ENCODE measurements around the gene BARHL2. TPM values are rescaled to one million over a fixed set of nuclear protein-coding genes. Genes with fewer than 3 reads are reported as not detected.

The BARHL2 gene
- total and polyA plus RNA-seq, 10 of the 15 experiments (the other 5 are each of a cell fraction or from before 2014, with no cell fraction given) = not detected

- TF ChIP-seq, protein P1, sequence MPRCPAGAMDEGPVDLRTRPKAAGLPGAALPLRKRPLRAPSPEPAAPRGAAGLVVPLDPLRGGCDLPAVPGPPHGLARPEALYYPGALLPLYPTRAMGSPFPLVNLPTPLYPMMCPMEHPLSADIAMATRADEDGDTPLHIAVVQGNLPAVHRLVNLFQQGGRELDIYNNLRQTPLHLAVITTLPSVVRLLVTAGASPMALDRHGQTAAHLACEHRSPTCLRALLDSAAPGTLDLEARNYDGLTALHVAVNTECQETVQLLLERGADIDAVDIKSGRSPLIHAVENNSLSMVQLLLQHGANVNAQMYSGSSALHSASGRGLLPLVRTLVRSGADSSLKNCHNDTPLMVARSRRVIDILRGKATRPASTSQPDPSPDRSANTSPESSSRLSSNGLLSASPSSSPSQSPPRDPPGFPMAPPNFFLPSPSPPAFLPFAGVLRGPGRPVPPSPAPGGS (IDR thresholded peaks at IDR 0.05; ENCODE audit: borderline replicate concordance, insufficient read depth, low read depth, low read length, poor library complexity, severe bottlenecking) = no peak
- no peak for TF ChIP-seq SUPT20H (IDR thresholded peaks at IDR 0.05; ENCODE audit: borderline replicate concordance, control insufficient read depth, low read depth, low read length)
- TF ChIP-seq, protein P2, sequence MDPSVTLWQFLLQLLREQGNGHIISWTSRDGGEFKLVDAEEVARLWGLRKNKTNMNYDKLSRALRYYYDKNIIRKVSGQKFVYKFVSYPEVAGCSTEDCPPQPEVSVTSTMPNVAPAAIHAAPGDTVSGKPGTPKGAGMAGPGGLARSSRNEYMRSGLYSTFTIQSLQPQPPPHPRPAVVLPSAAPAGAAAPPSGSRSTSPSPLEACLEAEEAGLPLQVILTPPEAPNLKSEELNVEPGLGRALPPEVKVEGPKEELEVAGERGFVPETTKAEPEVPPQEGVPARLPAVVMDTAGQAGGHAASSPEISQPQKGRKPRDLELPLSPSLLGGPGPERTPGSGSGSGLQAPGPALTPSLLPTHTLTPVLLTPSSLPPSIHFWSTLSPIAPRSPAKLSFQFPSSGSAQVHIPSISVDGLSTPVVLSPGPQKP (IDR thresholded peaks at IDR 0.05; ENCODE audit: low read depth, low read length) = no peak
- no peak for TF ChIP-seq RCOR1 (conservative IDR thresholded peaks at IDR 0.05; ENCODE audit: low read depth, low read length)
These were observed 1.8 kb downstream of the BARHL2 start (continued) for GRCh38 chr1:90715309-90715708.

- POLR2A ChIA-PET = no interaction called here
- TF ChIP-seq NKRF (conservative IDR thresholded peaks at IDR 0.05) = no peak
- TF ChIP-seq GATAD2B (conservative IDR thresholded peaks at IDR 0.05; ENCODE audit: low read depth) = no peak
- no peak for TF ChIP-seq CBX3 (IDR thresholded peaks at IDR 0.05; ENCODE audit: borderline replicate concordance, low read depth)
- no peak for TF ChIP-seq NRF1 (conservative IDR thresholded peaks at IDR 0.05; ENCODE audit: low read depth, low read length)
- no peak for TF ChIP-seq CTCF (IDR thresholded peaks at IDR 0.05 in 2 of 3, conservative IDR thresholded peaks at IDR 0.05 in 1 of 3; ENCODE audit: control insufficient read depth in 2 of 3, extremely low read depth in 1 of 3, insufficient read depth in 1 of 3, low read depth in 3 of 3, low read length in 3 of 3)
- TF ChIP-seq CHD4 (IDR thresholded peaks at IDR 0.05) = no peak
- no peak for TF ChIP-seq NFYB (IDR thresholded peaks at IDR 0.05; ENCODE audit: insufficient read depth, low read depth, low read length)
- TF ChIP-seq YBX1 (IDR thresholded peaks at IDR 0.05) = no peak
- TF ChIP-seq KDM1A (IDR thresholded peaks at IDR 0.05; ENCODE audit: borderline replicate concordance) = no peak
- ATAC-seq (no peak), DNase-seq (ENCODE audit: low read depth, low spot score) (no peak), FAIRE-seq (no peak)
- no peak overlapping the region for H2AFZ ChIP-seq (ENCODE audit: control insufficient read depth, low read depth, low read length)
- no peak overlapping the region for H3K27ac ChIP-seq (ENCODE audit: control insufficient read depth, insufficient read depth)
- H3K9ac ChIP-seq (ENCODE audit: control insufficient read depth, insufficient read depth, low read length) = no peak overlapping the region
- 20% methylated on average over 13 of the region's 14 CpGs for WGBS (ENCODE audit: insufficient coverage, insufficient replicate concordance, low lambda C conversion rate, missing lambda C conversion rate)
- H3K36me3 ChIP-seq (ENCODE audit: control insufficient read depth in 2 of 2, insufficient read depth in 2 of 2, low read length in 1 of 2) = no peaks in the 10 kb centered on the region
- intact Hi-C loops (cut with micrococcal nuclease; ENCODE audit: unreplicated experiment) = no loop called here
- RAD21 ChIA-PET (ENCODE audit: unreplicated experiment) = no interaction called here
- no peaks in the 10 kb centered on the region for H3K79me2 ChIP-seq (ENCODE audit: control insufficient read depth, insufficient read depth, low read length)
- H3K4me3 ChIP-seq = no peak overlapping the region
- no TSS peak for BruUV-seq (replicated peaks)
- no peaks in the 10 kb centered on the region for H3K4me1 ChIP-seq (ENCODE audit: control insufficient read depth, insufficient read depth, low read length)
- CTCF ChIA-PET = no interaction called here
- peaks cover 33 to 37% of the 10 kb centered on the region in 2 experiments for H3K27me3 ChIP-seq (replicated peaks in 1 of 2; ENCODE audit: control insufficient read depth in 2 of 2, insufficient read depth in 2 of 2, low read length in 1 of 2)
- SMC1A ChIA-PET (ENCODE audit: uncharacterized antibody, unreplicated experiment) = no interaction called here
- in situ Hi-C loops (cut with MboI) = no loop called here
- no peak overlapping the region for H3K4me2 ChIP-seq (ENCODE audit: control insufficient read depth, insufficient read depth)
- H3K9me3 ChIP-seq (replicated peaks; ENCODE audit: control insufficient read depth, insufficient read depth, low read length) = peaks cover 1% of the 10 kb centered on the region; the same call in 2 of the 3 replicates
- H4K20me1 ChIP-seq (ENCODE audit: control insufficient read depth, insufficient read depth) = no peaks in the 10 kb centered on the region
These were observed 2.6 kb downstream of the BARHL2 start for GRCh38 chr1:90714521-90714951.
